MM.1S (cell line): Measurements from ENCODE around the gene CBARP.

Source experiments
- DNase-seq: peaks from one replicate; pipeline ENCODE4 v3.0.0-alpha.2; 2015
- H2AFZ ChIP-seq: fragments of 300-600 bp; sonication (generic); 2 replicates; pipeline ENCODE4 v1.6.0; 2016; ENCODE audit warnings: antibody characterized with exemption, low read length
- H3F3A ChIP-seq: fragments of 300-600 bp; sonication (generic); 2 replicates; pipeline ENCODE4 v1.6.1; 2016; ENCODE audit warnings: mild to moderate bottlenecking, antibody characterized with exemption, low read length, moderate library complexity, mixed read lengths; ENCODE audit not compliant: insufficient read depth
- H3K27ac ChIP-seq: fragments of 300-600 bp; sonication (generic); 2 replicates; pipeline ENCODE4 v1.5.1; 2016; ENCODE audit warnings: mild to moderate bottlenecking, low read length
- H3K27me3 ChIP-seq: fragments of 300-600 bp; sonication (generic); replicated peaks from 2 replicates; pipeline ENCODE4 v1.6.0; 2016; ENCODE audit warnings: low read length; ENCODE audit not compliant: insufficient read depth
- H3K36me3 ChIP-seq: fragments of 300-600 bp; sonication (generic); replicated peaks from 2 replicates; pipeline ENCODE4 v1.6.1; 2016; ENCODE audit warnings: mild to moderate bottlenecking, low read length, mixed read lengths; ENCODE audit not compliant: insufficient read depth
- H3K4me1 ChIP-seq: fragments of 300-600 bp; sonication (generic); 2 replicates; pipeline ENCODE4 v1.6.1; 2016; ENCODE audit warnings: low read length, mixed read lengths
- H3K4me2 ChIP-seq: fragments of 300-600 bp; sonication (generic); 2 replicates; pipeline ENCODE4 v1.6.0; 2016; ENCODE audit warnings: low read depth, low read length
- H3K4me3 ChIP-seq: fragments of 300-600 bp; sonication (generic); 2 replicates; pipeline ENCODE4 v1.5.1; 2016; ENCODE audit warnings: low read length, mixed read lengths
- H3K79me2 ChIP-seq: fragments of 300-600 bp; sonication (generic); 2 replicates; pipeline ENCODE4 v1.6.1; 2016; ENCODE audit warnings: mixed run types, low read length, mixed read lengths
- H3K9ac ChIP-seq: fragments of 300-600 bp; sonication (generic); 2 replicates; pipeline ENCODE4 v1.6.1; 2016; ENCODE audit warnings: low read length, mixed read lengths
- H3K9me2 ChIP-seq: fragments of 300-600 bp; sonication (generic); replicated peaks from 2 replicates; pipeline ENCODE4 v1.6.1; 2016; ENCODE audit warnings: mild to moderate bottlenecking, low read length, mixed read lengths; ENCODE audit not compliant: insufficient read depth
- H3K9me3 ChIP-seq: fragments of 300-600 bp; sonication (generic); replicated peaks from 2 replicates; pipeline ENCODE4 v1.6.1; 2016; ENCODE audit warnings: mild to moderate bottlenecking, low read length, mixed read lengths; ENCODE audit not compliant: insufficient read depth
- H4K20me1 ChIP-seq: fragments of 300-600 bp; sonication (generic); 2 replicates; pipeline ENCODE4 v1.6.1; 2016; ENCODE audit warnings: mild to moderate bottlenecking, low read length, moderate library complexity, mixed read lengths; ENCODE audit not compliant: insufficient read depth
- CTCF ChIP-seq: fragments of 300-600 bp; sonication (generic); IDR thresholded peaks from 2 replicates; pipeline ENCODE4 v1.5.1; 2016; ENCODE audit warnings: antibody characterized with exemption, low read length, mixed read lengths
- EZH2 ChIP-seq: fragments of 300-600 bp; sonication (generic); optimal IDR thresholded peaks from 2 replicates; pipeline ENCODE3; 2017; ENCODE audit warnings: low read depth, mild to moderate bottlenecking, antibody characterized with exemption, low read length, mixed read lengths
- EZH2phosphoT487 ChIP-seq: fragments of 300-600 bp; sonication (generic); IDR thresholded peaks from 2 replicates; pipeline ENCODE4 v1.6.1; 2018; ENCODE audit warnings: antibody characterized with exemption, low read length

CBARP gene

GRCh38 chr19:1241417-1242095 is 3.8 kb upstream of the CBARP start, which contains the start of gene ATP5F1D:
Gene ATP5F1D, plus strand, starts transcription at chr19:1241751. Its CDS starts 100 bp downstream, at chr19:1241851.
- Histone ChIP-seq H3F3A (peaks cover 33% of the 10 kb centered on the region), H4K20me1 (no peaks in the 10 kb centered on the region), H3K27me3 (peaks cover 28% of the 10 kb centered on the region), H3K9me2 (no peaks in the 10 kb centered on the region), H2AFZ (peak within 1 kb of the TSS; percentile 77), H3K36me3 (no peaks in the 10 kb centered on the region), H3K4me1 (peaks cover 17% of the 10 kb centered on the region), H3K4me3 (peak within 1 kb of the TSS; percentile 88), H3K27ac (no peak within 1 kb of the TSS), H3K9ac (peak within 1 kb of the TSS; percentile 86), H3K79me2 (peaks cover 33% of the 10 kb centered on the region), H3K4me2 (peak within 1 kb of the TSS; percentile 99), H3K9me3 (no peaks in the 10 kb centered on the region)
- TF ChIP-seq CTCF, result no peak
- TF ChIP-seq EZH2, result no peak
- peak; percentile 99 for DNase-seq

GRCh38 chr19:1240925-1241324 is 3.1 kb upstream of the CBARP start:
- H3K4me3 ChIP-seq, result peak overlapping the region; percentile 88

GRCh38 chr19:1239796-1240737 is 2.3 kb upstream of the CBARP start:
- Histone ChIP-seq H3K9me2 (no peaks in the 10 kb centered on the region), H3F3A (peaks cover 33% of the 10 kb centered on the region), H3K4me1 (peaks cover 17% of the 10 kb centered on the region), H3K36me3 (no peaks in the 10 kb centered on the region), H3K79me2 (peaks cover 32% of the 10 kb centered on the region), H3K4me2 (peak overlapping the region; percentile 85), H3K9ac (no peak overlapping the region), H3K27ac (no peak overlapping the region), H4K20me1 (no peaks in the 10 kb centered on the region), H3K4me3 (peak overlapping the region; percentile 88), H2AFZ (peak overlapping the region; percentile 77; the same call in 1 of the 2 replicates), H3K9me3 (no peaks in the 10 kb centered on the region), H3K27me3 (peaks cover 43% of the 10 kb centered on the region)
- TF ChIP-seq EZH2 (no peak), EZH2phosphoT487 (no peak), CTCF (peak; percentile 73)
- peak; percentile 79 for DNase-seq

More at GRCh38 chr19:1240925-1241324, 3.1 kb upstream of the CBARP start:
- no peak for DNase-seq
- Histone ChIP-seq H3K27me3 (peaks cover 34% of the 10 kb centered on the region), H3K27ac (no peak overlapping the region), H3K9ac (peak overlapping the region; percentile 1; the same call in 1 of the 2 replicates), H2AFZ (peak overlapping the region; percentile 77), H3K36me3 (no peaks in the 10 kb centered on the region), H3K4me1 (peaks cover 17% of the 10 kb centered on the region), H3K4me2 (peak overlapping the region; percentile 85), H3K9me2 (no peaks in the 10 kb centered on the region), H3K9me3 (no peaks in the 10 kb centered on the region), H4K20me1 (no peaks in the 10 kb centered on the region), H3F3A (peaks cover 33% of the 10 kb centered on the region), H3K79me2 (peaks cover 33% of the 10 kb centered on the region)
- no peak for TF ChIP-seq EZH2
